Measurements from ENCODE around the gene HSF4.

The HSF4 gene

DNA sequence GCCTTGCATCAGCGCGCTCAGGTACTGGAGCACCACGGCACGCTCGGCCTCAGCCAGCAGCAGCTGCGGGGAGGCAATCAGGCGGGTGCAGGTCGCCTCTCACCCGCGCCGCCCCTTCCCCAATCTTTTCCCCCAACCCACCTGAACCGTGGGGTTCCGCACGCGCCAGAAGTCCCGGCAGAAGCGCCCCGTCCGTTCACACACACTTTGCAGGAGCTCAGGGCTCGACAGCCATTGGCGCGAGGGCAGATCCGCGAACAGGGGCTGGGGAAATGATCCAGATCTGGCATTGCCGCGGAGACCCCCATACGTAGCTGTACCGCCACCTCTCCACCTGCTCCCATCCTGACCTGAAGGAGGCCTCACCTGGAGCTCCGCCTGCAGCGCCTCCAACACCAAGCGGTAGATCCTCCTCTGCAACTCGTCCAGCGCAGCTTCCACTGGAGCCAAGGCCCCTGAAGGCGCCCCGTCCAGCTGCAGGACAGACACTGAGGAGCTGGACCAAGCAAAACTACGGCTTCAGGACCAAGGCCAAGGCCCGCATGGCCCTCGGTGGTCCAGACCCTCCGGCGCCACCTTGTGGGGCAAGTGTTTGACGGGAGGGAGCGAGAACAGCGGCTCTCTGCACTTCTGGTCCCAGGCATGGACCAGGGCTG lies 20.6 kb downstream of the HSF4 start:
- DNase-seq = peak; percentile 95
- TF ChIP-seq, protein P1, sequence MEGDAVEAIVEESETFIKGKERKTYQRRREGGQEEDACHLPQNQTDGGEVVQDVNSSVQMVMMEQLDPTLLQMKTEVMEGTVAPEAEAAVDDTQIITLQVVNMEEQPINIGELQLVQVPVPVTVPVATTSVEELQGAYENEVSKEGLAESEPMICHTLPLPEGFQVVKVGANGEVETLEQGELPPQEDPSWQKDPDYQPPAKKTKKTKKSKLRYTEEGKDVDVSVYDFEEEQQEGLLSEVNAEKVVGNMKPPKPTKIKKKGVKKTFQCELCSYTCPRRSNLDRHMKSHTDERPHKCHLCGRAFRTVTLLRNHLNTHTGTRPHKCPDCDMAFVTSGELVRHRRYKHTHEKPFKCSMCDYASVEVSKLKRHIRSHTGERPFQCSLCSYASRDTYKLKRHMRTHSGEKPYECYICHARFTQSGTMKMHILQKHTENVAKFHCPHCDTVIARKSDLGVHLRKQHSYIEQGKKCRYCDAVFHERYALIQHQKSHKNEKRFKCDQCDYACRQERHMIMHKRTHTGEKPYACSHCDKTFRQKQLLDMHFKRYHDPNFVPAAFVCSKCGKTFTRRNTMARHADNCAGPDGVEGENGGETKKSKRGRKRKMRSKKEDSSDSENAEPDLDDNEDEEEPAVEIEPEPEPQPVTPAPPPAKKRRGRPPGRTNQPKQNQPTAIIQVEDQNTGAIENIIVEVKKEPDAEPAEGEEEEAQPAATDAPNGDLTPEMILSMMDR (IDR thresholded peaks at IDR 0.05; ENCODE audit: low read depth, low read length) = peak; percentile 74
- Histone ChIP-seq H3K4me1 (peaks cover 3% of the 10 kb centered on the region; the same call in 1 of the 2 replicates), H3K27me3 (no peaks in the 10 kb centered on the region), H3K9me3 (no peaks in the 10 kb centered on the region), H3K36me3 (no peaks in the 10 kb centered on the region), H3K4me3 (ENCODE audit: low read depth, low read length) (no peak overlapping the region; the same call in 1 of the 2 replicates)

DNA sequence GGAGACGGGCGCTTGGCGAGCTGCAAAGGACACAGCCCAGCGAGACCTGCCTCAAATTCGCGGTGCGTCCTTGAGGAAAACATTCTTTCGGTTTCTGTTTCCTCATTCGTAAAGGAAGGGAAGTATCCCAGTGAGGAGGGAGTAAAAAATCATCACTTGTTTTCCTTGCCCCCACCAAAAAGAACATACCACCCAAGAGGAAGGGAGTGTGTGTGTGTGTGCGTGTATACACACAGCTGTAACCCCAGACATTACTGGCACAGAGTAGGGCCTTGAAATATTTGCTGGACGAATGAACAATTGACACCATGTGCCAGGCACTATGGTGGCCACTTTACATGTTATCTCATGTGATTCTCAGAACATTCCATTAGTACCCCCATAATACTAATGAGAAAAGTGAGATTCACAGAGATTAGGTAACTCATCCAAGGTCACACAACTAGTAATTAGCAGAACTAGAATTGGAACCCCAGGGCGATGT lies 21.1 kb downstream of the HSF4 start:
- no peaks in the 10 kb centered on the region for H3K27me3 ChIP-seq
- DNase-seq = no peak
- H3K9me3 ChIP-seq = no peaks in the 10 kb centered on the region
- no peaks in the 10 kb centered on the region for H3K36me3 ChIP-seq
- peaks cover 3% of the 10 kb centered on the region; the same call in 1 of the 2 replicates for H3K4me1 ChIP-seq
- H3K4me3 ChIP-seq (ENCODE audit: low read depth, low read length) = no peak overlapping the region
- TF ChIP-seq, protein P1 (IDR thresholded peaks at IDR 0.05; ENCODE audit: low read depth, low read length) = no peak

DNA sequence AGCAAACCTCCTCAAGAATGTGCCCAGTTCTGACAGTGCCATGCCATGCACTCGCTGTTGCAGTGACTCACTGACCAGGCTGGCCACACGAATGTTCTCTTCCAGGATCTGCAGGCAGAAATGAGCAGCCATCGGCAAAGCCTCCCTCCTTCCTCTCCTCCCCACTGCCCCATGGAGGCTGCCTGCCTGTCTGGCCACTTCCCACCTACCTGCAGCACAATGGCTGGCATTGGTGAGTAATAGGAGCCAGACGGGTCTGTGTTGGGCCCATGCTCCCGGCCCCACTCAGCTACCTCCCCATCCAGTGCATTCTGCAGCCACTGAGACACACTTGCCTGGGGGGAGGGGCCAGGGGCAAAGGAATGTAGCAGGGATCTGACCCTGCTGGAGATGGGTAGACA lies 22.0 kb downstream of the HSF4 start:
- Histone ChIP-seq H3K27me3 (no peaks in the 10 kb centered on the region), H3K9me3 (no peaks in the 10 kb centered on the region), H3K4me3 (ENCODE audit: low read depth, low read length) (no peak overlapping the region), H3K4me1 (peaks cover 3% of the 10 kb centered on the region; the same call in 1 of the 2 replicates), H3K36me3 (no peaks in the 10 kb centered on the region)
- TF ChIP-seq, protein P1 (IDR thresholded peaks at IDR 0.05; ENCODE audit: low read depth, low read length) = no peak
- DNase-seq = no peak

DNA sequence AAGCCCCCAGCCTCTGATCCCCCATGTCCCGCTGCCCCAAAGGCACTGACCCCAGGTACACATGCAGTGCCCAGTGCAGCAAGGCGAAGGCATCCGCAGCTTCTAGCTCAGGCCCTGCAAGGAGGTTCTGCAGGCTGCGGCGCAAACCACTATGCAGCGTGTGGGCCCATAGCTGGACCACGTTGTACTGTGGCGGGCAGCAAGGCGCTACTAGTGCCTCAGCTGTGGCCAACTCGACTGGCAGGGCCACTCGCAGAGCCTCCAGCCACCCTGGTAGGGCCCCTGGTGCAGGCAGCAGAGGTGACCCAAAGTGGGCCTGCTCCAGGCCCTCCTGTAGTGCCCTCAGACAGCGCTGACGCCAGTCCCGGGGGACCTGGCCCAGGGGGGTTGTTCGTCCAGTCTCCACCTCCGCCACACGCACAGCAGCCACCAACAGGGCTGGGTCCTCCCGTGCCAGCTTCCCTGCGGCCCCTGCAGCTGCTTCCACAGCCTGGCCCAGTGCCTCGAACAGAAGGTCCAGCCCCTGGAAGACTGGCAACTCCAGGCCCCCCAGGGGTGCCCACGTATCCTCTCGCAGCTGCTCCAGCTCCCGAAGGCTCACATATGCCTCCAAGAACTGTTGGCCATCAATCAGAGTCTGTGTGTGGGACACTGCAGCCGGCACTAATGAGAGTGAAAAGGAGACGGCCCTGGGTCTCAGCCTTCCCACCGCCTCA lies 22.8 kb downstream of the HSF4 start:
- Histone ChIP-seq H3K9me3 (no peaks in the 10 kb centered on the region), H3K4me3 (ENCODE audit: low read depth, low read length) (no peak overlapping the region), H3K4me1 (peaks cover 3% of the 10 kb centered on the region; the same call in 1 of the 2 replicates), H3K27me3 (no peaks in the 10 kb centered on the region), H3K36me3 (no peaks in the 10 kb centered on the region)
- DNase-seq = no peak
- TF ChIP-seq, protein P1 (IDR thresholded peaks at IDR 0.05; ENCODE audit: low read depth, low read length) = no peak

DNA sequence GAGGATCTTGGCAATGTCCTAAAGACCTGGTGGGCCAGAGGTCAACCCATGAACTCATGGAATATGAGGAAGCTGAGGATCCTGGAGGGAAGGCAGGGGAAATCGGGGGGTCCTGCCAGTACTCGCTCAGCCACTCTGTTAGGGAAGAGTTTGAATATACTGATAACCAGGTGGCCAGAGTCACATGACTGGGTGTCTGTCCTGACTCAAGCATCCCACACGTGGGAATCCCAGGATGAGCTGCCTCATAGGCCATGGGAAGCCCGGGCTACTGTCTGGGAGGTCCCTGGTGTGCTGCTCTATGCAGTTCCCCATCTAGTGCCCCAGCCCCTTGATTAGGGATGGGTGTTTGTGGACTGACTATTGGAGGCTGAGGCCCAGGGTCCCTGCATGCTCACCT lies 23.8 kb downstream of the HSF4 start:
- no peaks in the 10 kb centered on the region for H3K36me3 ChIP-seq
- TF ChIP-seq, protein P1 (IDR thresholded peaks at IDR 0.05; ENCODE audit: low read depth, low read length) = no peak
- no peaks in the 10 kb centered on the region for H3K27me3 ChIP-seq
- DNase-seq = no peak
- H3K4me3 ChIP-seq (ENCODE audit: low read depth, low read length) = no peak overlapping the region
- no peaks in the 10 kb centered on the region for H3K9me3 ChIP-seq
- H3K4me1 ChIP-seq = peaks cover 3% of the 10 kb centered on the region; the same call in 1 of the 2 replicates

DNA sequence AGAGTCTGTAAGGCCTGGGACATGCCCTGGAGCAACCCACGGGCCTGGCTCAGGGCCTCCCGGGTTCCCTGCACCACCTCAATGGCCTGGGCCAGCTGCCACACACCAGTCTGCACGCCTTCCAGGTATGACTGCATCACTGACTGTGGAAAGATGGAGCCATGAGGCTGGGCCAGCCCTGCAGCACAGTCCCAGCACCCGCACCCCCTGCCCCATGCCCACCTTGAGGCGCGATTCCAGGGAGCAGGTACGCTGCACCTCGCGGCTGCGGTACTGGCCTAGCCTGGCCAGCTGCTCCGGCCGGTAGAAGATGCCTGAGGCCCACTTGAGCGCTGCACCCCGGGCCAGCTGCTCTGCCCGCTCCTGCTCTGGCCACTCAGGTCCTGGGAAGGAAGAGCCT lies 24.3 kb downstream of the HSF4 start:
- H3K9me3 ChIP-seq = no peaks in the 10 kb centered on the region
- no peaks in the 10 kb centered on the region; the same call in 1 of the 2 replicates for H3K36me3 ChIP-seq
- H3K27me3 ChIP-seq = no peaks in the 10 kb centered on the region
- H3K4me3 ChIP-seq (ENCODE audit: low read depth, low read length) = no peak overlapping the region
- TF ChIP-seq, protein P1 (IDR thresholded peaks at IDR 0.05; ENCODE audit: low read depth, low read length) = no peak
- peaks cover 3% of the 10 kb centered on the region; the same call in 1 of the 2 replicates for H3K4me1 ChIP-seq
- DNase-seq = no peak
